Endodermal cell (in vitro differentiated cells): ENCODE data around the gene FRMPD4. TPM values are rescaled to one million over a fixed set of nuclear protein-coding genes. Genes with fewer than 3 reads are reported as not detected.

Experiments
- DNase-seq: peaks from one replicate; pipeline ENCODE4 v3.0.0-alpha.2; 2017
- H3K27ac ChIP-seq: 2 replicates; pipeline ENCODE4 v1.5.1; 2013; ENCODE audit warnings: mild to moderate bottlenecking, low read depth, low read length, moderate library complexity
- H3K27me3 ChIP-seq: 2 replicates; pipeline ENCODE4 v1.6.1; 2013; ENCODE audit warnings: mild to moderate bottlenecking, low read length, moderate library complexity; ENCODE audit not compliant: insufficient read depth, control insufficient read depth, poor library complexity, severe bottlenecking
- H3K36me3 ChIP-seq: 2 replicates; pipeline ENCODE4 v1.7.0; 2013; ENCODE audit warnings: mild to moderate bottlenecking, low read length, moderate library complexity; ENCODE audit not compliant: control insufficient read depth, insufficient read depth
- H3K4me1 ChIP-seq: one replicate; pipeline ENCODE4 v1.7.0; 2013; ENCODE audit warnings: low read length; ENCODE audit not compliant: control insufficient read depth, insufficient read depth
- H3K4me3 ChIP-seq: 2 replicates; pipeline ENCODE4 v1.5.1; 2013; ENCODE audit warnings: mild to moderate bottlenecking, low read length, moderate library complexity
- H3K9ac ChIP-seq: 2 replicates; pipeline ENCODE4 v1.6.1; 2013; ENCODE audit warnings: mild to moderate bottlenecking, low read length, moderate library complexity; ENCODE audit not compliant: poor library complexity, severe bottlenecking; ENCODE audit errors: extremely low read depth
- H3K9me3 ChIP-seq: 2 replicates; pipeline ENCODE4 v1.6.1; 2013; ENCODE audit warnings: mild to moderate bottlenecking, low read length, moderate library complexity; ENCODE audit not compliant: control insufficient read depth
- H3K27ac Mint-ChIP-seq: 2 replicates; pipeline ENCODE4 v1.8.0; 2020; ENCODE audit warnings: mixed read lengths
- H3K27me3 Mint-ChIP-seq: 2 replicates; pipeline ENCODE4 v1.8.0; 2021; ENCODE audit warnings: mild to moderate bottlenecking, mixed read lengths; ENCODE audit not compliant: insufficient read depth
- H3K36me3 Mint-ChIP-seq: 2 replicates; pipeline ENCODE4 v1.8.0; 2020; ENCODE audit warnings: low read depth, mixed read lengths
- H3K4me1 Mint-ChIP-seq: 2 replicates; pipeline ENCODE4 v1.8.0; 2020; ENCODE audit warnings: mixed read lengths
- H3K4me3 Mint-ChIP-seq: 2 replicates; pipeline ENCODE4 v1.8.0; 2020; ENCODE audit warnings: mild to moderate bottlenecking, moderate library complexity, mixed read lengths
- H3K9me3 Mint-ChIP-seq: 2 replicates; pipeline ENCODE4 v1.8.0; 2020; ENCODE audit warnings: mild to moderate bottlenecking, mixed read lengths
- whole genome bisulfite sequencing, 2 experiments: methylation state at CpG; one replicate each; pipeline versions ENCODE4 v1.1.5 to v1.1.7; 2013; ENCODE audit warnings: missing lambda C conversion rate in 2 of 2, mixed read lengths in 1 of 2; ENCODE audit not compliant: insufficient coverage in 1 of 2, insufficient read length in 1 of 2; 5-methylcytosine and 5-hydroxymethylcytosine counted together
- total RNA-seq, 2 donors: library from RNA; stranded (reverse); fragmentation: NEBNext Ultra II Directional in 1 of 2; extraction: Animal tissue kit (Norgen Biotek cat#: 25700) in 1 of 2; gene quantifications; 2 replicates in 1 of 2; 3 replicates in 1 of 2; pipeline ENCODE4 v1.2.1, GENCODE V29; 2021
- TF ChIP-seq, protein P1 (sequence below): fragments of 200-600 bp; sonication (generic); conservative IDR thresholded peaks from 2 replicates; pipeline ENCODE4 v1.5.0; 2021; ENCODE audit warnings: antibody characterized with exemption, mild to moderate bottlenecking

The FRMPD4 gene
- total RNA-seq, 2 donors from 2014 or later, result 0.09 to 0.81 TPM

DNA sequence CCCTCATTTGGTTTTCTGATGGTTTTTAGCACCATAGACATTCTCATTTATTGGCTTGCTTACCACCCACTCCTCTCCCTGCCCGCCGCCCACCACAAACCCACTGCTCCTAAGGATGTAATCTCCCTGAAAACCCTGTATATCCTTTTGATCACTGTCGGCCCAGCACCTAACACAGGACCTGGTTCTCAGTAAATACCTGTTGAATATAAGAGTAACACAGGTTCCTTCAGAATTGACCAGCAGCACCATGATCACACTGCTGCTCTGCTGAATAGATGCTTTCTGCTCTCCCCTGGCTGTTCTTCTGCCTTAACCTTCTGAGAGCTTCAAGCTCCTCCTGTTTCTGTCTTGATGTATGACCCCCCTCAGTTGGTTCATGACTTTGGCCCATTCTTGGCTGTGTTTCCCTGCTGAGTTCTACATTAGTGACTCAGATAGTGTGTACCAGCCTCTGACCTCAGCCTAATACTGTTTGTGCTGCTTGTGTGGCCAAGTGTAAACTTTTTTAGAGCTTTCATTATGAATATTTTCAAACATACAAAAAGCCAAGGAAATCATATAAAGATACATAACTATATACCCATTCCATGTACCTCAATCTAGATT, 265.3 kb downstream of the FRMPD4 start:
- Histone ChIP-seq H3K27ac (no peak overlapping the region), H3K4me1 (no peaks in the 10 kb centered on the region), H3K9ac (no peak overlapping the region), H3K27me3 (no peaks in the 10 kb centered on the region), H3K9me3 (no peaks in the 10 kb centered on the region), H3K4me3 (no peak overlapping the region), H3K36me3 (no peaks in the 10 kb centered on the region)
- H3K36me3 Mint-ChIP-seq, result no peaks in the 10 kb centered on the region
- no peak overlapping the region for H3K4me3 Mint-ChIP-seq
- H3K9me3 Mint-ChIP-seq, result peaks cover 5% of the 10 kb centered on the region
- H3K4me1 Mint-ChIP-seq, result no peaks in the 10 kb centered on the region
- no peak for DNase-seq
- H3K27me3 Mint-ChIP-seq, result no peaks in the 10 kb centered on the region
- H3K27ac Mint-ChIP-seq, result no peak overlapping the region
- TF ChIP-seq, protein P1, sequence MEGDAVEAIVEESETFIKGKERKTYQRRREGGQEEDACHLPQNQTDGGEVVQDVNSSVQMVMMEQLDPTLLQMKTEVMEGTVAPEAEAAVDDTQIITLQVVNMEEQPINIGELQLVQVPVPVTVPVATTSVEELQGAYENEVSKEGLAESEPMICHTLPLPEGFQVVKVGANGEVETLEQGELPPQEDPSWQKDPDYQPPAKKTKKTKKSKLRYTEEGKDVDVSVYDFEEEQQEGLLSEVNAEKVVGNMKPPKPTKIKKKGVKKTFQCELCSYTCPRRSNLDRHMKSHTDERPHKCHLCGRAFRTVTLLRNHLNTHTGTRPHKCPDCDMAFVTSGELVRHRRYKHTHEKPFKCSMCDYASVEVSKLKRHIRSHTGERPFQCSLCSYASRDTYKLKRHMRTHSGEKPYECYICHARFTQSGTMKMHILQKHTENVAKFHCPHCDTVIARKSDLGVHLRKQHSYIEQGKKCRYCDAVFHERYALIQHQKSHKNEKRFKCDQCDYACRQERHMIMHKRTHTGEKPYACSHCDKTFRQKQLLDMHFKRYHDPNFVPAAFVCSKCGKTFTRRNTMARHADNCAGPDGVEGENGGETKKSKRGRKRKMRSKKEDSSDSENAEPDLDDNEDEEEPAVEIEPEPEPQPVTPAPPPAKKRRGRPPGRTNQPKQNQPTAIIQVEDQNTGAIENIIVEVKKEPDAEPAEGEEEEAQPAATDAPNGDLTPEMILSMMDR, result no peak
- 85% methylated on average over 3 of the region's 3 CpGs; no CpG with 5 or more reads in 1 of the 2 experiments for WGBS, 2 experiments

DNA sequence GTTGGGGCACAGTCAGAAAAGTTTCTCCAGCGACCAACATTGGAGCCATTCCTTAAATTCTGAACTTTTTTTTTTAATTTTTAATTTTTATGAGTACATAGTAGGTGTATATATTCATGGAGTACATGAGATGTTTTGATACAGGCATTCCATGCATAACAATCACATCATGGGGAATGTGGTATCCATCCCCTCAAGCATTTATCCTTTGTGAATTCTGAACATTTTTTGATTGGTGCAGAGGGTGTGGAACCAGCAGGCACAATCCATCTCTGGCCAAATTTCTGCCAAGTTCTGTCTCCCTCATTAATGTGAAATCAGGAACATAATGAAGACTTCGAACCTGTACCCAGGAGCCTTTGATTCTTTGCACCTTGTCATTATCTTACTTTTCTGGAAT, 267.0 kb downstream of the FRMPD4 start:
- no peaks in the 10 kb centered on the region for H3K36me3 ChIP-seq
- H3K4me1 Mint-ChIP-seq, result no peaks in the 10 kb centered on the region
- TF ChIP-seq, protein P1, result no peak
- no peak overlapping the region for H3K27ac ChIP-seq
- peaks cover 5% of the 10 kb centered on the region for H3K9me3 Mint-ChIP-seq
- WGBS, 2 experiments, result 100% methylated on average over 1 of the region's 2 CpGs; no CpG with 5 or more reads in 1 of the 2 experiments
- no peaks in the 10 kb centered on the region for H3K9me3 ChIP-seq
- no peak overlapping the region for H3K4me3 Mint-ChIP-seq
- no peak overlapping the region for H3K27ac Mint-ChIP-seq
- H3K27me3 ChIP-seq, result no peaks in the 10 kb centered on the region
- H3K27me3 Mint-ChIP-seq, result no peaks in the 10 kb centered on the region
- no peak overlapping the region for H3K9ac ChIP-seq
- H3K36me3 Mint-ChIP-seq, result no peaks in the 10 kb centered on the region
- no peak for DNase-seq
- H3K4me3 ChIP-seq, result no peak overlapping the region
- H3K4me1 ChIP-seq, result no peaks in the 10 kb centered on the region

DNA sequence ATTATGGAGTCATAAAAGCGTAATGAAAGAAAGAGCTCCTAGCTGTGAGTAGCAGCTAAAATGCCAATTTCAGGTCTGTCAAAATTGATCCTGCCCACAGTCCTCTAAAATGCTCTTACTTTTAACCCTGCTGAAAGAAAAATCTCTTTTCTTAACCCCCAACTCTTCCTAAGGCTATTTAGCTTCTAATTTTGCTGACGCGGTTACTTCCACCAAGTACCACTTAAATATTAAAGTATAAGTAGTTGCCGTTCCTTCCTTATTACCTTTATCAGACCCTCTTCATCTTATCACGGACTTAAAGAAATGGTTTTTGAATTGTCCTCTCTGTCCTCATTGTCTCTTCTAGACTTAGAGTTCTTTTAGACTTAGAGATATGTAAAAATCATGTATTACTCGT, 272.2 kb downstream of the FRMPD4 start:
- Histone ChIP-seq H3K4me3 (no peak overlapping the region), H3K9me3 (no peaks in the 10 kb centered on the region), H3K36me3 (no peaks in the 10 kb centered on the region), H3K4me1 (no peaks in the 10 kb centered on the region), H3K27ac (no peak overlapping the region), H3K9ac (no peak overlapping the region), H3K27me3 (no peaks in the 10 kb centered on the region)
- no peak for DNase-seq
- H3K27ac Mint-ChIP-seq, result no peak overlapping the region
- H3K36me3 Mint-ChIP-seq, result no peaks in the 10 kb centered on the region
- H3K4me3 Mint-ChIP-seq, result no peak overlapping the region
- WGBS, 2 experiments, result 87 to 100% methylated on average over 1 to 3 of the region's 6 CpGs
- no peaks in the 10 kb centered on the region for H3K27me3 Mint-ChIP-seq
- TF ChIP-seq, protein P1, result no peak
- H3K4me1 Mint-ChIP-seq, result peaks cover 1% of the 10 kb centered on the region
- no peaks in the 10 kb centered on the region for H3K9me3 Mint-ChIP-seq
